HG03439 (cell line): ENCODE measurements around the gene KIFAP3.

Source experiments
- ATAC-seq: cut with Tn5 transposase; IDR thresholded peaks from one replicate; pipeline ENCODE4 v1.9.1; 2021; ENCODE audit warnings: mild to moderate bottlenecking, moderate library complexity; ENCODE audit not compliant: unreplicated experiment

Gene KIFAP3

GRCh38 chr1:169995993-169996392, 78.5 kb downstream of the KIFAP3 start:
- no peak for ATAC-seq

DNA sequence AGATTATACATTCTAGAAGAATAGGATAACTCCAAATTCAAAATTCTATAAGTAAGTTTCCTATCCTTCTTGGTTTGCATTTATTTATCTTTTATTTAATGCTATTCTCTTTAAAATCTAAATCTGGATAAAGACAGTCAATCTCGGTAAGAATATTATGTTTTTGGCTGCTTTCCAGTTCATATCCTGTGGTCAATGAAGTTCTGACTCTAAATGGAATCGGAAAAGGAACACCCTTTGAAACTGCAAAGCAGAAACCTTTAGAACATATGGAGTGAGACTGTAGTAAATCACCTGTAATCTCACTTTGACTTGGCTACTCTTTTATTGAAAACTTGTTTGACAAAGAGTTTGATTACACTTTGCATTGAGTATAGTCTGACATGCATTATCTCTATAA, 85.2 kb downstream of the KIFAP3 start:
- ATAC-seq: no peak

DNA sequence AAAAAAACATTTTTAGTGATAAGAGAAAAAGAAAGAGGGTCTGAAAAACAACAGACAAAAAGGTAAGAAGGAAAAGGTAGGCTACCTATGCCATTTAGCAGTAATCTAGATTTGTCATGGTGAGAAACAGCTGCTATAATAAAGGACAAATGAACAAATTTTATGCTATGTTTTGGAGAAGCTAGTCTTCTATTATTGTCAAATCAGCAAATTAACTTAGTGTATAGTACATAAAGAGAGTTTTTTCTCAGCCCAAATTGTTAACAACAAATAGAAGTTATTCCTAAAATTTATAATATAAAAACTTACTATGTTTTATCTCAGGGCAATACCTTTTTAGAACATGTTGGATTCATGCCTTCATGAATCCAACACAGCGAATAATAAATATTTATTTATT, 88.7 kb downstream of the KIFAP3 start:
- no peak for ATAC-seq

GRCh38 chr1:169974067-169974466, 100.4 kb downstream of the KIFAP3 start:
- no peak for ATAC-seq

DNA sequence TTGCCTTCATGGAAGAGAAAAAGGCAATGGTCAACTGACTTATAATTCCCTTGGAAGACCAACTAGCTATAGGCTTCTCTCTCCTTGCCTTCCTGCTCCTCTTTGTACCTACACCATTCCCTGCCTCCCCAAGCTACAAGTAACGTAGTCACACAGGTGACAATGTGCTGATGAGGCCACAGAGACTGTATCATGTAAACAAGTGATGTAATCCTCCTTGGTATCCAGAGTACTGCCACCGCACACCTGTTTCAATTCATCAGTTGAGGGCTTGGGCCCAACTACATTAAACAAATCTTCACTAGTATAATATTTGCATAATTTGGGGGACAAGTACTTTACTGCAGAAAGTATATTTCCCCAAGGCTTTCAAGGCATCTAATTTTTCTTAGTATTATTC, 104.4 kb downstream of the KIFAP3 start:
- ATAC-seq: no peak

GRCh38 chr1:169968174-169968573, 106.3 kb downstream of the KIFAP3 start:
- ATAC-seq: no peak

GRCh38 chr1:169964206-169964605, 110.3 kb downstream of the KIFAP3 start:
- ATAC-seq: no peak

GRCh38 chr1:169959686-169960085, 114.8 kb downstream of the KIFAP3 start:
- ATAC-seq: no peak

- no peak for ATAC-seq
Measured at GRCh38 chr1:169958987-169959386, 115.5 kb downstream of the KIFAP3 start.

GRCh38 chr1:169957884-169958283, 116.6 kb downstream of the KIFAP3 start:
- ATAC-seq: no peak

DNA sequence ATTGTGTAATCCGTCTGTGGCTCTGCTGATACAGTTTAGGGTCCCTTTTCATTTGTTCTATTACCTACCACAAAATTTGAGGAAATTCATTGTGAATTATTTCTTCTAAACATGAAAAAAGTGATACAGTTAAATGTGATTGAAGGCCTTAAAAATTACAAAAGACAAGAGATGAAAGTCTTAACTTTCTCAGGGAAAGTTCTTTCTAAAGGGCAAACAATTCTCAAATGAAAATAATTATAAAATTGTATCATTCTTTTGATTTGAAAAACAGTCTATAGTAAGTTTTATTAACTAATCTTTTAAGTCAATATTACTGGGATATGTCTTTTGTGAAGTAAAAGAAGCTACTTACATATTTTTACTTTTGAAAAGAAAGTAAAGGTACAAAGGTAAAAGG, 123.4 kb downstream of the KIFAP3 start:
- ATAC-seq: no peak

DNA sequence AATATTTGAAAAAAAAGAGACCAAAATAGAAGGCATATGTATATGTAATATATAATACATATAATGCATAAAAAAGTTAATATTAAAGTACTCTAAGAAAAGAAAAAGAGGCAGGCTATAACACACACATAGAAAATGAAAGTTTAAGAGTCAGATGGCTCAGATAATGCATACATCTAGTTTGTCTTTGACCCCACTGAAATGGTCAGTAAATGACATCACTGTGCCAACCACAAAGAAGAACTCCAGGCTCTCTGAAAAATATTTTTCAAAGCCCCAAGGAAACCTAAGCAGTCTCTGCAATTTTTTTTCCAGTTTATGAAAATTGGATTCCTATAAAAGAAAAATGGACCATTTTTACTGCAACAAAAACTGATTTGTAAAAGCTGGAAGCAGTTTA, 125.4 kb downstream of the KIFAP3 start:
- ATAC-seq: no peak

- no peak for ATAC-seq
Measured at GRCh38 chr1:169946206-169946605, 128.3 kb downstream of the KIFAP3 start.

DNA sequence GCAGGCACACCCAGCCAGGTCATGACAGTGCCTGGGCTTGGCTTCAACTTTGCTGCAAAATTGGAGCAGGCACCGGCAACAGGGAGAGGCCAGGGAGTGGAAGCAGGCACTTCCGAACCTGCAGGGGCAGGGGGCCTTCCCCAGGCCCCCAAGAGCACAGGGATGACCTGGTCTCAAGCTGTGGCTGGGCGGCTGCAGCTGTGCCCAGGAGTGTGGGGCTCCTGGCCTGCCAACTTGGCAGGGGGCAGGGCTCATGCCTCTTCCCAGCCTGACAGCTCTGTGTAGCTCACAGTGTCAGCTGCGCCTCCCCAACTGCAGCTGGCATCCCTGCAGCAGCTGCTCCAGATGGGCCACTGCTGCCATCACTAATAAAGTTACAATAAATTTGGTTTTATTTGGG, 129.3 kb downstream of the KIFAP3 start:
- ATAC-seq: no peak

GRCh38 chr1:169944621-169945020, 129.9 kb downstream of the KIFAP3 start:
- no peak for ATAC-seq

DNA sequence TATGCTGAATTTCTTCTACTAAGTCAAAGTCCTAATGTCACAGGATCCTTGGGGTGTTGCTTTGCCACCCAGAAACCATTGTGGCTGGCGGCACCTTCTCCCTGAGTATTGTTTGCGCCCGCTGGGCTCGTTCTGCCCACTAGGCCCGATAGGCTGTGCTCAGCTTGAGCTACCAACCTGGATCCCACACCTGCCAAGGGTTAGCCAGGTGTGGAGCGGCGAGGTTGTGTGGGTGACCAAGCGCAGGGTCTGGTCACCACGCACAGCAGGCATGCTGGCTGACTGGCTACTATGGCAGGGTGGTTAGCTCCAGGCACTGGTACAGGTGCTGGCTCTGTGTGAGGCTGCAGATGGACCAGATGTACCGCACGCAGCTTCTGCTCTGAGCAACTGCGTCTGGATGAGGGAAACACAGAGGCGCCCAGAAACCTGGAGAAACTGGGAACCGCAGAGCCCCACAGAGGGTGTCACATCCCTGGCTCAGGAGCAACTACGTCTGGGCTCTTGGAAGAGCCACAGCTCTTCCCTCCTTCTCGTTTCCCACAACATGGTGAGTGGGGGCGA, 130.4 kb downstream of the KIFAP3 start:
- no peak for ATAC-seq

DNA sequence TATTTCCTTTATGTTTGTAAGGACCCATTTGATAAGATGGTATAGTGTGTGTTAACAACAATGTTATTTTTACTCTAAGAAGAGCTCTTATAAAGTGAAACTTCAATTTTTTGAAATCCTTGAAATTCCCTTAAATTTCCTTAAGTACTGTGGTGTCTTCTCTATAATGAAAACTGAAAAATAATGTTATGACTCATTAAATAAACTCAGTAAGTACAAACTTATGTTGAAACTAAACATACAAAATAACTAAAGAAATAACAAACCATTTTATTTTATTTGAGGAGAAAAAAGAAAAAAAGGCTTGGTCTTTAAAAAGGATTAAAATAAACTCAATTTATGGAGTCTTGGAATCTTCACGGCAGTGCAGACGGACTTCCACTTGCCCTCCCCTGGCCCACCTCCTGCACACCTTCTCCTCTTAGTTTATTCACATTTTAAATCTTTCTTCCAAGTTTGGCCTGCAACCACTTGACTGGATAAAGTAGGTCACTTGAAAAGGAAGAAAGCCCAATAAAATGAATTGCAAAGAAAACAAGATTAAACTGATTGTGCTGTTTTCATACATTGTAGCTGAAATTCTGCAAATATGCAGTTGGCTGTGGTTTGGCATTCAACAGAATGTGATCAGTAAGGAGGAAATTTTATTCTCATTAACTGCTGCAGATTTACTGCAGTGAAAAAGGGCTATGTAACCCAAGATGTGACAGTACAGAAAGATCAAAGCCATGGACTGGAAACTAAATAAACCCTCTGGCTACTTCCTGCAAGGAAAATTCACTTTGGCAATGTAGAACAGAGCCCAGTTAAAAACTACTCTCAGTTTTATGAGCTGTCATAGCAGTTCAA, 132.3 kb downstream of the KIFAP3 start:
- no peak for ATAC-seq

GRCh38 chr1:169933984-169934725, 140.3 kb downstream of the KIFAP3 start:
- ATAC-seq: no peak

GRCh38 chr1:169931795-169932231, 142.7 kb downstream of the KIFAP3 start:
- ATAC-seq: no peak

- no peak for ATAC-seq
Measured at GRCh38 chr1:169929210-169929526, 145.3 kb downstream of the KIFAP3 start.

DNA sequence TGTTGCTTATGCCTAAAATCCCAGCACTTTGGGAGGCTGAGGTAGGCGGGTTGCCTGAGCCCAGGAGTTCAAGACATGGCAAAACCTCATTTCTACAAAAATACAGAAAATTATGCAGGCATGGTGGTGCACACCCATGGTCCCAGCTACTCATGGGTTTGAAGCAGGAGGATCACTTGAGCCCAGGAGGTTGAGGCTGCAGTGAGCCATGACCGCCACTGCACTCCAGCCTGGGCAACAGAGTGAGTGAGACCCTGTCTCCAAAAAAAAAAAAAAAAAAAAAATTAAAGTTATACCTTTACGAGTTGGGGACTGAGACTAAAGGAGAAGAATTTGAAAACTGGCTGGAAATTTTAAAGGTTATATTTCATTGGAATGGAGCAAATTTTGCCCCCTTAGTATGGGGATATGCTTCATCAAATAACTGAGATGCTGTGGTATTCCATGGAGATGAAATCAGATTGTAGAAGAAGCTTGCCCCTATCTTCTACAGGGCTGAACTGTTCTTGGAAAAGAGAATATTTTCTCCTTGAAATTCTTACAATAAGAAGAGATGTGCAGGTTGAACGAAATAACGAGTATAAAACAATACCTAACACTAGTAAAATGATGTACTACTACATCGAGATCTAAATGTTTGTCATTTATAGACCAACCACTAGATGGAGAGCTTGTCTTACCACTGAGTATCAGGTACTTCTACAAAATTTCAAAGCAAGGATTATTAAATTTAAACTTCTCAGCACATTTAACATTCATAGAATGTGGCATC, 145.9 kb downstream of the KIFAP3 start:
- ATAC-seq: peak; percentile 68
